Karpas-422 (cell line): ENCODE measurements around the gene PTCHD4. TPM values are rescaled to one million over a fixed set of nuclear protein-coding genes. Genes with fewer than 3 reads are reported as not detected.

Experiments used
- DNase-seq: peaks from one replicate; pipeline ENCODE4 v3.0.0-alpha.2; 2015
- H2AFZ ChIP-seq: fragments of 200-600 bp; sonication (generic); 2 replicates; pipeline ENCODE4 v1.6.1; 2014; ENCODE audit warnings: antibody characterized with exemption, low read length, mixed read lengths
- H3K27ac ChIP-seq: fragments of 200-600 bp; sonication (generic); 2 replicates; pipeline ENCODE4 v1.5.1; 2014; ENCODE audit warnings: mild to moderate bottlenecking, low read length, moderate library complexity
- H3K27me3 ChIP-seq: fragments of 200-600 bp; sonication (generic); 2 replicates; pipeline ENCODE4 v1.6.1; 2014; ENCODE audit warnings: low read length, mixed read lengths
- H3K36me3 ChIP-seq: fragments of 200-600 bp; sonication (generic); 2 replicates; pipeline ENCODE4 v1.6.1; 2014; ENCODE audit warnings: low read length, mixed read lengths; ENCODE audit not compliant: insufficient read depth
- H3K4me1 ChIP-seq: fragments of 200-600 bp; sonication (generic); 2 replicates; pipeline ENCODE4 v1.6.1; 2014; ENCODE audit warnings: mild to moderate bottlenecking, low read length, mixed read lengths
- H3K4me2 ChIP-seq: fragments of 200-600 bp; sonication (generic); 2 replicates; pipeline ENCODE4 v1.6.1; 2014; ENCODE audit warnings: low read length, low read depth, mild to moderate bottlenecking; ENCODE audit not compliant: poor library complexity, severe bottlenecking
- H3K4me3 ChIP-seq: fragments of 200-600 bp; sonication (generic); 2 replicates; pipeline ENCODE4 v1.5.1; 2014; ENCODE audit warnings: mild to moderate bottlenecking, antibody characterized with exemption, low read length, mixed read lengths
- H3K79me2 ChIP-seq: fragments of 200-600 bp; sonication (generic); 2 replicates; pipeline ENCODE4 v1.6.1; 2014; ENCODE audit warnings: mild to moderate bottlenecking, low read length, mixed read lengths
- H3K9ac ChIP-seq: fragments of 200-600 bp; sonication (generic); 2 replicates; pipeline ENCODE4 v1.6.0; 2014; ENCODE audit warnings: low read length
- H3K9me2 ChIP-seq: fragments of 200-600 bp; sonication (generic), shearing (Covaris generic); replicated peaks from 2 replicates; pipeline ENCODE4 v1.6.0; 2014; ENCODE audit warnings: mild to moderate bottlenecking, low read length, moderate library complexity; ENCODE audit not compliant: insufficient read depth
- H3K9me3 ChIP-seq: fragments of 300-700, 200-600 bp; sonication (generic); 2 replicates; pipeline ENCODE4 v1.6.1; 2014; ENCODE audit warnings: low read length, mixed read lengths
- H4K20me1 ChIP-seq: fragments of 200-600 bp; sonication (generic); 2 replicates; pipeline ENCODE4 v1.6.1; 2014; ENCODE audit warnings: mild to moderate bottlenecking, antibody characterized with exemption, low read length, low read depth; ENCODE audit not compliant: insufficient read depth
- total RNA-seq: library from RNA; depleted of rRNA; stranded (reverse); fragments of >200 nt; shearing (Covaris generic); gene quantifications from 2 replicates; pipeline ENCODE4 v1.2.3, GENCODE V29; 2014; ENCODE audit warnings: low replicate concordance

Gene PTCHD4
- total RNA-seq, 1 experiment from 2014 or later = not detected

- Histone ChIP-seq H3K36me3 (no peaks in the 10 kb centered on the region), H3K9me2 (no peaks in the 10 kb centered on the region), H4K20me1 (no peaks in the 10 kb centered on the region), H3K4me3 (no peak overlapping the region), H3K27me3 (no peaks in the 10 kb centered on the region), H3K27ac (no peak overlapping the region), H3K4me2 (no peak overlapping the region), H3K9ac (no peak overlapping the region), H3K79me2 (no peaks in the 10 kb centered on the region), H3K4me1 (no peaks in the 10 kb centered on the region), H3K9me3 (no peaks in the 10 kb centered on the region), H2AFZ (no peak overlapping the region)
- no peak for DNase-seq
Observed at GRCh38 chr6:48073976-48074767, 36.8 kb downstream of the PTCHD4 start.

GRCh38 chr6:48071833-48072232 lies 39.2 kb downstream of the PTCHD4 start:
- Histone ChIP-seq H3K79me2 (no peaks in the 10 kb centered on the region), H3K4me3 (no peak overlapping the region), H3K36me3 (no peaks in the 10 kb centered on the region), H3K27ac (no peak overlapping the region), H3K9me2 (no peaks in the 10 kb centered on the region), H3K9me3 (no peaks in the 10 kb centered on the region), H3K27me3 (no peaks in the 10 kb centered on the region), H3K4me1 (no peaks in the 10 kb centered on the region), H3K4me2 (no peak overlapping the region), H3K9ac (no peak overlapping the region), H4K20me1 (no peaks in the 10 kb centered on the region), H2AFZ (no peak overlapping the region)
- no peak for DNase-seq

GRCh38 chr6:48069280-48069679 lies 41.7 kb downstream of the PTCHD4 start:
- DNase-seq = no peak
- Histone ChIP-seq H3K36me3 (no peaks in the 10 kb centered on the region), H3K9me3 (no peaks in the 10 kb centered on the region), H3K27me3 (no peaks in the 10 kb centered on the region), H3K9me2 (no peaks in the 10 kb centered on the region), H3K27ac (no peak overlapping the region), H2AFZ (no peak overlapping the region), H3K4me3 (no peak overlapping the region), H3K4me2 (no peak overlapping the region), H3K79me2 (no peaks in the 10 kb centered on the region), H3K9ac (no peak overlapping the region), H3K4me1 (no peaks in the 10 kb centered on the region), H4K20me1 (no peaks in the 10 kb centered on the region)

GRCh38 chr6:48068278-48069251 lies 42.4 kb downstream of the PTCHD4 start:
- Histone ChIP-seq H3K4me2 (no peak overlapping the region), H3K27ac (no peak overlapping the region), H3K9ac (no peak overlapping the region), H3K4me1 (no peaks in the 10 kb centered on the region), H3K9me2 (no peaks in the 10 kb centered on the region), H4K20me1 (no peaks in the 10 kb centered on the region), H2AFZ (no peak overlapping the region), H3K79me2 (no peaks in the 10 kb centered on the region), H3K36me3 (no peaks in the 10 kb centered on the region), H3K9me3 (no peaks in the 10 kb centered on the region), H3K4me3 (no peak overlapping the region), H3K27me3 (no peaks in the 10 kb centered on the region)
- DNase-seq = no peak

GRCh38 chr6:48067886-48068277 lies 43.1 kb downstream of the PTCHD4 start:
- Histone ChIP-seq H3K4me3 (no peak overlapping the region), H3K79me2 (no peaks in the 10 kb centered on the region), H3K27ac (no peak overlapping the region), H3K4me2 (no peak overlapping the region), H2AFZ (no peak overlapping the region), H3K9ac (no peak overlapping the region), H3K27me3 (no peaks in the 10 kb centered on the region), H3K36me3 (no peaks in the 10 kb centered on the region), H3K9me2 (no peaks in the 10 kb centered on the region), H4K20me1 (no peaks in the 10 kb centered on the region), H3K4me1 (no peaks in the 10 kb centered on the region), H3K9me3 (no peaks in the 10 kb centered on the region)
- DNase-seq = no peak

- no peak overlapping the region for H3K4me3 ChIP-seq
- no peaks in the 10 kb centered on the region for H4K20me1 ChIP-seq
- H3K9ac ChIP-seq = no peak overlapping the region
- H3K27me3 ChIP-seq = no peaks in the 10 kb centered on the region
- no peaks in the 10 kb centered on the region for H3K79me2 ChIP-seq
- no peaks in the 10 kb centered on the region for H3K9me3 ChIP-seq
- H3K9me2 ChIP-seq = no peaks in the 10 kb centered on the region
- H3K4me2 ChIP-seq = no peak overlapping the region
- no peaks in the 10 kb centered on the region for H3K4me1 ChIP-seq
- DNase-seq = no peak
- no peak overlapping the region for H3K27ac ChIP-seq
- no peaks in the 10 kb centered on the region for H3K36me3 ChIP-seq
- H2AFZ ChIP-seq = no peak overlapping the region
Observed at GRCh38 chr6:48067148-48067712, 43.8 kb downstream of the PTCHD4 start.

GRCh38 chr6:48061265-48061990 lies 49.6 kb downstream of the PTCHD4 start:
- H3K4me1 ChIP-seq = no peaks in the 10 kb centered on the region
- no peaks in the 10 kb centered on the region for H3K79me2 ChIP-seq
- no peak overlapping the region for H3K27ac ChIP-seq
- no peak overlapping the region for H3K4me3 ChIP-seq
- H4K20me1 ChIP-seq = no peaks in the 10 kb centered on the region
- H2AFZ ChIP-seq = no peak overlapping the region
- no peak overlapping the region for H3K9ac ChIP-seq
- H3K4me2 ChIP-seq = no peak overlapping the region
- H3K9me3 ChIP-seq = no peaks in the 10 kb centered on the region
- H3K27me3 ChIP-seq = no peaks in the 10 kb centered on the region
- DNase-seq = no peak
- H3K9me2 ChIP-seq = no peaks in the 10 kb centered on the region
- no peaks in the 10 kb centered on the region for H3K36me3 ChIP-seq
